Measurements from ENCODE around the gene BDKRB2.

Gene BDKRB2

DNA sequence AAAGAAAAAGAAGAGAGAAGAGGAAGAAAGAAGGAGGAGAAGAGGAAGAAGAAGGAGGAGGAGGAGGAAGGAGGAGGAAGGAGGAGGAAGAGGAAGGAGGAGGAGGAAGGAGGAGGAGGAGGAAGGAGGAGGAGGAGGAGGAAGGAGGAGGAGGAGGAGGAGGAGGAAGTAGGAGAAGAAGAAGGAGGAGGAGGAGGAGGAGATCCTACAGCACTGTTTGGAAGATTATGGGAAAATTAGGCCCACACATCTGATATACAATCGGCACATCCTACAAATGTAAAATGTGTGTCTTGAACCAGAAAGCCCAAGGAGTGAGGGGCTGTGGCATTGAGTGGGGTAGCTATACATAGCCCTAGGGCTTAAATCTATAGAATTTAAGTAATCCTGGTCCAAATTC, 12.0 kb downstream of the BDKRB2 start:
- ChIA-PET POLR2A (no interaction called here), CTCF (no interaction called here)
- DNase-seq (ENCODE audit: extremely low spot score): no peak
- TF ChIP-seq, protein P1, sequence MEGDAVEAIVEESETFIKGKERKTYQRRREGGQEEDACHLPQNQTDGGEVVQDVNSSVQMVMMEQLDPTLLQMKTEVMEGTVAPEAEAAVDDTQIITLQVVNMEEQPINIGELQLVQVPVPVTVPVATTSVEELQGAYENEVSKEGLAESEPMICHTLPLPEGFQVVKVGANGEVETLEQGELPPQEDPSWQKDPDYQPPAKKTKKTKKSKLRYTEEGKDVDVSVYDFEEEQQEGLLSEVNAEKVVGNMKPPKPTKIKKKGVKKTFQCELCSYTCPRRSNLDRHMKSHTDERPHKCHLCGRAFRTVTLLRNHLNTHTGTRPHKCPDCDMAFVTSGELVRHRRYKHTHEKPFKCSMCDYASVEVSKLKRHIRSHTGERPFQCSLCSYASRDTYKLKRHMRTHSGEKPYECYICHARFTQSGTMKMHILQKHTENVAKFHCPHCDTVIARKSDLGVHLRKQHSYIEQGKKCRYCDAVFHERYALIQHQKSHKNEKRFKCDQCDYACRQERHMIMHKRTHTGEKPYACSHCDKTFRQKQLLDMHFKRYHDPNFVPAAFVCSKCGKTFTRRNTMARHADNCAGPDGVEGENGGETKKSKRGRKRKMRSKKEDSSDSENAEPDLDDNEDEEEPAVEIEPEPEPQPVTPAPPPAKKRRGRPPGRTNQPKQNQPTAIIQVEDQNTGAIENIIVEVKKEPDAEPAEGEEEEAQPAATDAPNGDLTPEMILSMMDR (IDR thresholded peaks at IDR 0.05; ENCODE audit: control extremely low read depth, extremely low read depth, low read depth, missing control alignments): no peak

DNA sequence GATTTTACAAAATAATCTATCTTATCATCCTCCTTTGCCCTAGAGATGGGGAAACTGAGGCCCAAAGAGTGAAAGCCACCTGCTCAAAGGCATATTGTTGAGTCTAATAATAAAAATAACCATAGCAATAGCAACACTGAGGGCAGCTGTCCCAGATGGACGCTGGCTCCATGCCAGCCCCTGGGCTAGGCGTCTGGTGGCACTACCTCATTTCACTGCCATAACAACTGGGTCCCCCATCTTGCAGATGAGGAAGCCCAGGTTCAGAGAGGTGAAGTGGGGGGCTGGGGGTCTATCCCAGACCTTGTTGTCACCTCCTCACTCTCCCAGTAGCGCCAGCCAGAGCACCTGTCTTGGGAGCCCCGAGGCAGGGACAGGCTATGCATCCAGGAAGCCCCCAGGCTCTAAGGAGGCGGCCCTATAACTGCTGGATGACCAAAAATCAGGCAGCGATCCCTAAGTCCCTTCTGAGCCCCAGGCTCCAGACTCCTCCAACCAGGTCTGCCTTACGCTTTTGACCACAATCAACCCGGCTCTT, 12.8 kb downstream of the BDKRB2 start:
- ChIA-PET CTCF (no interaction called here), POLR2A (no interaction called here)
- DNase-seq (ENCODE audit: extremely low spot score): no peak
- TF ChIP-seq, protein P1 (IDR thresholded peaks at IDR 0.05; ENCODE audit: control extremely low read depth, extremely low read depth, low read depth, missing control alignments): no peak

GRCh38 chr14:96221109-96221650, 16.5 kb downstream of the BDKRB2 start:
- ChIA-PET CTCF (interaction anchor here (0.7 to 1.3 kb wide), 3 partner anchors 11 to 142 kb away, joined by 3 read pairs; no protein-coding TSS in a partner anchor), POLR2A (no interaction called here)
- TF ChIP-seq, protein P1 (IDR thresholded peaks at IDR 0.05; ENCODE audit: control extremely low read depth, extremely low read depth, low read depth, missing control alignments): no peak
- no peak for DNase-seq (ENCODE audit: extremely low spot score)

GRCh38 chr14:96221841-96222240, 17.2 kb downstream of the BDKRB2 start:
- TF ChIP-seq, protein P1 (IDR thresholded peaks at IDR 0.05; ENCODE audit: control extremely low read depth, extremely low read depth, low read depth, missing control alignments): no peak
- POLR2A ChIA-PET: no interaction called here
- DNase-seq (ENCODE audit: extremely low spot score): no peak
- CTCF ChIA-PET: interaction anchor here (0.7 to 1.3 kb wide), 3 partner anchors 10 to 143 kb away, joined by 3 read pairs; no protein-coding TSS in a partner anchor

- TF ChIP-seq, protein P1 (IDR thresholded peaks at IDR 0.05; ENCODE audit: control extremely low read depth, extremely low read depth, low read depth, missing control alignments): no peak
- ChIA-PET CTCF (no interaction called here), POLR2A (no interaction called here)
- no peak for DNase-seq (ENCODE audit: extremely low spot score)
Measured at GRCh38 chr14:96224480-96225096, 19.9 kb downstream of the BDKRB2 start.

- TF ChIP-seq, protein P1 (IDR thresholded peaks at IDR 0.05; ENCODE audit: control extremely low read depth, extremely low read depth, low read depth, missing control alignments): no peak
- ChIA-PET CTCF (no interaction called here), POLR2A (no interaction called here)
- no peak for DNase-seq (ENCODE audit: extremely low spot score)
Measured at GRCh38 chr14:96225213-96225612, 20.6 kb downstream of the BDKRB2 start.
